SIG-M5 treated with dmso at 0.1 percent for 504 hours (cell line): ENCODE measurements around the gene DDX25.
"Not testable (repeated sequence)": the region's sequence is repeated elsewhere in the genome, so short reads cannot be mapped to it uniquely, and the experiment has no call there.

Source experiments
- DNase-seq: peaks from one replicate; lab custom pipeline; 2025; ENCODE audit not compliant: unreplicated experiment; lab: John Stamatoyannopoulos, UW

Gene DDX25

DNA sequence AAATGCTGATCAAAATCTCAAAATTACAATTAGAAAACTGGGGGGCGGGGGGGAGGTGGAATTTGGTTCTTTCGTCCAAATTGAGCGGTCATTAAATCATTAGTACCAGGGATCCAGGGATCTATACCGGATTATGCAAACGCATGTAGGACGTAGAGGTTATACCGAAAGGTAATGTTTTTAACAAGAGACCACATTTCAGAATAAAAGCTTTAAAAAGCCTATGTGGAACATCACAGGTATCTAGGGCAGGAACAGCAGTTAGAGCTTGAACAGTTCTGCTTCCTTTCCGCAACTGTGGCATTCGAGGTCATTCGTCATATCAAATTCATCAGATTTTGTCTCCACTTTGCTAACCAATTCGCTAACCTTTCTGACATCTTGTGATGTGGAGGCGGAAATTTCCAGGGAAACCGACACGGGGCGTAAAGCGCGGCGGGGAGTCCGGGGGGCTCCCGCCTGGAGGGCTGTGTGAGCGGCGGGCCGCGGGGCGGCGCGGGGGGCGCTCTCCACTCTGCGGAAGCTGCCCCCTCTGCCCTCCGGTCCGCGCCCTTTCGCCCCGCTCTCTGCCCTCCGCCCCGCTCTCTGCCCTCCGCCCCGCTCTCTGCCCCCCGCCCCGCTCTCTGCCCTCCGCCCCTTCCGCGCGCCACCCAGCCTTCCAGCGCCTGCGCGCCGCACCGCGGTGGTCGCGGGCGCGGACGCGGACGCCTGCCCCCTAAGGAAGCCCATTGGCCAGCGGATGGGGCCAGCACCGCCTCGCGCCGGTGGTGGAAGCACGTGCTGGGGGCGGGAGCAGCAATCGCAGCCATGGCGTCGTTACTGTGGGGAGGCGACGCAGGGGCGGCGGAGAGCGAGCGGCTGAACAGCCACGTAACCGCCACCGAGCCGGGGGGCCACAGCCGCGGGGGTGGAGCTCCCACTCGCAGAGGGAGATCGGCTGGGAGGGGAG is at the start of gene DDX25:
Gene DDX25 (plus strand): TSS at position 798 of the 949 bp plus-strand sequence. CDS start 10 bp downstream, at position 808.
- DNase-seq: no peak

DNA sequence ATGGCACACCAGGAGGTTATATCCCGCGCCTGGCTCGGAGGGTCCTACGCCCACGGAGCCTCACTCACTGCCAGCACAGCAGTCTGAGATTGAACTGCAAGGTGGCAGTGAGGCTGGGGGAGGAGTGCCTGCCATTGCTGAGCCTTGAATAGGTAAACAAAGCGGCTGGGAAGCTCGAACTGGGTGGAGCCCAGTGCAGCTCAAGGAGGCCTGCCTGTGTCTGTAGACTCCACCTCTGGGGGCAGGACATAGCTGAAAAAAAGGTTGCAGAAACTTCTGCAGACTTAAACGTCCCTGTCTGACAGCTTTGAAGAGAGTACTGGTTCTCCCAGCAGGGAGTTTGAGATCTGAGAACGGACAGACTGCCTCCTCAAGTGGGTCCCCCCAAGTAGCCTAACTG is 46.6 kb upstream of the DDX25 start:
- DNase-seq: not testable (repeated sequence)

GRCh38 chr11:125862786-125863185 is 41.5 kb upstream of the DDX25 start:
- DNase-seq: not testable (repeated sequence)

DNA sequence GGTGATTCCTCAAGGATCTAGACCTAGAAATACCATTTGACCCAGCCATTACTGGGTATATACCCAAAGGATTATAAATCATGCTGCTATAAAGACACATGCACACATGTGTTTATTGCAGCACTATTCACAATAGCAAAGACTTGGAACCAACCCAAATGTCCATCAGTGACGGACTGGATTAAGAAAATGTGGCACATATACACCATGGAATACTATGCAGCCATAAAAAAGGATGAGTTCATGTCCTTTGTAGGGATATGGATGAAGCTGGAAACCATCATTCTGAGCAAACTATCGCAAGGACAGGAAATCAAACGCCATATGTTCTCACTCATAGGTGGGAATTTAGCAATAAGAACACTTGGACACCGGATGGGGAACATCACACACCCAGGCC is 39.0 kb upstream of the DDX25 start:
- DNase-seq: not testable (repeated sequence)

- no peak for DNase-seq
Measured at GRCh38 chr11:125869521-125869920, 34.8 kb upstream of the DDX25 start.

GRCh38 chr11:125871391-125872137 is 32.7 kb upstream of the DDX25 start:
- no peak for DNase-seq

DNA sequence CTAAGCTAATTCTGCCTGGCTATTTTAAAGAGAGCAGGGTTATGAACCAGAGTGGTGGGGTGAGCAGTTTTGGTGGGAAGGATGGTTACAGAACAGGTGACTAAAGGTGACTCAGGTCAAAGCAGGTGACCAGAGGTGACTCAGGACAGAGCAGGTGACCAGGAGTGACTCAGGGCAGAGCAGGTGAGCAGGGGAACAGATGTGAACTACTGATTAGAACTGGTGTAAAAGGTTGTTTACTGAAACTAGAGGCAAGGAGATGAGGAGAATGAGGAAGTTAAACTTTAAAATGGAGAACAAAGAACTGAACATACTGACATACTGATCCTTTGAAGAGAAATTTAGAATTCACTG is 32.2 kb upstream of the DDX25 start:
- no peak for DNase-seq

GRCh38 chr11:125873881-125874555 is 30.3 kb upstream of the DDX25 start:
- no peak for DNase-seq

GRCh38 chr11:125874556-125875124 is 29.7 kb upstream of the DDX25 start:
- DNase-seq: peak; percentile 47

DNA sequence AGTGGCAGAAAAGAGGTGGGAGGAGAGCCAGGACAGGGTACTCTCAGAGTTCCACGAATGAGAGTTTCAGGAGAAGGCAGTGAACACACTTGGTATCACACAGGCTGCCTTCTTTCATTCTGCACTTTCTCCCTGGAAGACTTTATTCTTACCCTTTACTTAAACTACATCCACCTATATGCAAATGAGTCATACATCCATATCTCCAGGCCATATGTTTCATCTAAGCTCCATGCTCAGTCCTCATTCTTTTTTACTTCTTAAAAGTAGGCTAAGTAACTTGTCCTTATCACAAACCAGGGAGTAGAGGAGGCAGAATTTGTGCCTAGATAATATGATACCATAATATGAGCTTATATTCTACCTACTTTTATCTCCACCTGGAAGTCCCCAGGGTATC is 23.0 kb upstream of the DDX25 start:
- no peak for DNase-seq

GRCh38 chr11:125883375-125883774 is 20.9 kb upstream of the DDX25 start:
- no peak for DNase-seq

GRCh38 chr11:125886997-125887372 is 17.3 kb upstream of the DDX25 start:
- DNase-seq: no peak

GRCh38 chr11:125887373-125888324 is 16.7 kb upstream of the DDX25 start, which contains the start of gene HYLS1:
Gene HYLS1, plus strand, starts transcription at chr11:125887668. Its CDS starts 11,701 bp downstream, at chr11:125899369.
- DNase-seq: peak; percentile 83

DNA sequence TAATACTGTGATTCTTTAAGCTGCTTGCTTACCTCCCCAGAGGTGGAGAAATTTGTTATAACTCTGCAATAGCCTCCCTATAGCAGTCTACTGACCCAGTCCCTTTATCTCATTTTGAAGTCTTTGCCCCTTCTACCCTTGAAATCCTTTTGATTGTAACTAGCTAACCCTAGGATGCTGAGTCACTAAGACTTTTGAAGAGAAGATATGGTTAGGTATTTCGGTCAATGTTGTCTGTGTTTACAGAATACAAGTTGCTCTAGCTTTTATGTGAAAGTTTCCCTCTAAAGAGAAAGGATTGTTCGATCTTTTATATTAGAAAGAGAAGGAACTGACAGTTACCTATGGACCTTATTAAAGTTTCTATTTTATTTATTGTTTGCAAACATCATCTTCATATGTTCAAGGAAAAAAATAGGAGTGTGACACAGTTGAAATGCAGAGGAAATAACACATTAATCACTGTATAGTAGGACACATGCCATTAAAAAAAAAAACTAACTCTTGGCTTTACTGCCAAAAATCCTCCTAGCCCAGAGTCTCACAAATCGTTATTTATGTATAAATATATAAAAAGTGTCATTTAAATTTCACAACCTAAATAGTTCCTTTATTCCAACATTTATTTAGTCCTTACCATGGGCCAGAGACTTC is 13.7 kb upstream of the DDX25 start:
- DNase-seq: no peak

DNA sequence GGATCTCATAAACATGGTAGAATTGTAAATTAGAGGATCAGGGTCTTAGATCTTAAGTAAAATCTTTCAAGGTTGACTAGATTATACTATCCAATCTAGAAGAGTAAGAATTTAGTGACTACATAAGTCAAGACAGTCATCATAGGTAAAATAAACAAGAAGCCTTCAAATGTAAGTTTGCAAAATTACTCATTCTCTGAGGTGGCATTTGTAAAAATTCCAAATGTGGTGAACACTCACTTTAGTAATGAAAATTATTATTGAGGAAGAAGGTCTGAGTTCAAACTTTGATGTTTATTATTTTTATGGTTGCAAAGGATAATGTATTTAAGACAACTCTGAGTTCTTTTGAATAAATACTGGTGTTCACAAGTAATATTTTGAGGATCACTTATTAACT is 12.2 kb upstream of the DDX25 start:
- no peak for DNase-seq

- no peak for DNase-seq
Measured at GRCh38 chr11:125892994-125893393, 11.3 kb upstream of the DDX25 start.

- DNase-seq: no peak
Measured at GRCh38 chr11:125901872-125902271, 2.4 kb upstream of the DDX25 start.

GRCh38 chr11:125902277-125902926 is 1.9 kb upstream of the DDX25 start:
- DNase-seq: no peak
